Skeletal muscle satellite cell (primary cell): ENCODE measurements around the gene VIPR1. TPM values are rescaled to one million over a fixed set of nuclear protein-coding genes. Genes with fewer than 3 reads are reported as not detected.

ENCODE experiments used
- H3K27me3 ChIP-seq: 2 replicates; pipeline ENCODE4 v1.7.0; 2013; ENCODE audit warnings: low read length; ENCODE audit not compliant: control insufficient read depth, insufficient read depth
- H3K36me3 ChIP-seq: 2 replicates; pipeline ENCODE4 v1.7.0; 2013; ENCODE audit warnings: mild to moderate bottlenecking, control low read depth, low read length; ENCODE audit not compliant: insufficient read depth
- H3K4me1 ChIP-seq: 2 replicates; pipeline ENCODE4 v1.7.0; 2013; ENCODE audit warnings: low read length; ENCODE audit not compliant: control insufficient read depth, insufficient read depth
- H3K4me2 ChIP-seq: 2 replicates; pipeline ENCODE4 v1.7.0; 2013; ENCODE audit warnings: mild to moderate bottlenecking, low read length
- H3K4me3 ChIP-seq: 2 replicates; pipeline ENCODE4 v1.7.0; 2013; ENCODE audit warnings: low read length
- H3K9ac ChIP-seq: 2 replicates; pipeline ENCODE4 v1.7.0; 2013; ENCODE audit warnings: mild to moderate bottlenecking, low read depth, low read length, moderate library complexity
- H3K9me3 ChIP-seq: replicated peaks from 2 replicates; pipeline ENCODE4 v1.7.0; 2013; ENCODE audit warnings: mild to moderate bottlenecking, control low read depth, low read length
- total RNA-seq: library from RNA; depleted of rRNA; stranded (reverse); fragments of >200 nt; gene quantifications from 2 replicates; pipeline ENCODE4 v1.2.3, GENCODE V29; 2012; rRNA removed

VIPR1 gene
- not detected in 2 replicates for total RNA-seq

- H3K4me3 ChIP-seq: peak within 1 kb of the TSS; percentile 47
- H3K27me3 ChIP-seq: peaks cover 77% of the 10 kb centered on the region
- no peaks in the 10 kb centered on the region for H3K9me3 ChIP-seq
- H3K4me1 ChIP-seq: peaks cover 11% of the 10 kb centered on the region
- H3K9ac ChIP-seq: no peak within 1 kb of the TSS
- peak within 1 kb of the TSS; percentile 74 for H3K4me2 ChIP-seq
- H3K36me3 ChIP-seq: no peaks in the 10 kb centered on the region
Measured at GRCh38 chr3:42502429-42503250, at the start of gene VIPR1. VIPR1 (plus strand) TSS chr3:42502643; CDS start chr3:42502736, 93 bp downstream.

GRCh38 chr3:42456211-42456610 is 46.2 kb upstream of the VIPR1 start:
- Histone ChIP-seq H3K4me1 (no peaks in the 10 kb centered on the region), H3K4me2 (no peak overlapping the region), H3K9me3 (no peaks in the 10 kb centered on the region), H3K36me3 (no peaks in the 10 kb centered on the region), H3K4me3 (no peak overlapping the region), H3K9ac (no peak overlapping the region), H3K27me3 (peaks cover 9% of the 10 kb centered on the region)

- H3K27me3 ChIP-seq: peaks cover 13% of the 10 kb centered on the region
- no peak overlapping the region for H3K9ac ChIP-seq
- H3K9me3 ChIP-seq: no peaks in the 10 kb centered on the region
- no peaks in the 10 kb centered on the region for H3K4me1 ChIP-seq
- no peak overlapping the region for H3K4me3 ChIP-seq
- H3K4me2 ChIP-seq: no peak overlapping the region
- no peaks in the 10 kb centered on the region for H3K36me3 ChIP-seq
Measured at GRCh38 chr3:42459151-42459550, 43.3 kb upstream of the VIPR1 start.

GRCh38 chr3:42461762-42462161 is 40.7 kb upstream of the VIPR1 start:
- Histone ChIP-seq H3K9ac (no peak overlapping the region), H3K27me3 (peaks cover 4% of the 10 kb centered on the region), H3K36me3 (no peaks in the 10 kb centered on the region), H3K4me1 (no peaks in the 10 kb centered on the region), H3K9me3 (no peaks in the 10 kb centered on the region), H3K4me2 (no peak overlapping the region), H3K4me3 (no peak overlapping the region)

GRCh38 chr3:42463093-42463492 is 39.4 kb upstream of the VIPR1 start:
- Histone ChIP-seq H3K9ac (no peak overlapping the region), H3K9me3 (no peaks in the 10 kb centered on the region)

GRCh38 chr3:42468111-42468510 is 34.3 kb upstream of the VIPR1 start:
- H3K36me3 ChIP-seq: no peaks in the 10 kb centered on the region
- H3K9ac ChIP-seq: no peak overlapping the region
- no peaks in the 10 kb centered on the region for H3K4me1 ChIP-seq
- H3K9me3 ChIP-seq: no peaks in the 10 kb centered on the region
- H3K4me2 ChIP-seq: no peak overlapping the region
- H3K4me3 ChIP-seq: no peak overlapping the region
- H3K27me3 ChIP-seq: peaks cover 12% of the 10 kb centered on the region

More at GRCh38 chr3:42463093-42463492, 39.4 kb upstream of the VIPR1 start:
- no peak overlapping the region for H3K4me3 ChIP-seq
- H3K27me3 ChIP-seq: peaks cover 5% of the 10 kb centered on the region
- no peaks in the 10 kb centered on the region for H3K4me1 ChIP-seq
- H3K36me3 ChIP-seq: no peaks in the 10 kb centered on the region
- no peak overlapping the region for H3K4me2 ChIP-seq

GRCh38 chr3:42472555-42472954 is 29.9 kb upstream of the VIPR1 start:
- Histone ChIP-seq H3K4me1 (no peaks in the 10 kb centered on the region), H3K27me3 (peaks cover 38% of the 10 kb centered on the region)

GRCh38 chr3:42473083-42473932 is 29.1 kb upstream of the VIPR1 start:
- Histone ChIP-seq H3K9ac (no peak overlapping the region), H3K27me3 (peaks cover 36% of the 10 kb centered on the region), H3K4me2 (no peak overlapping the region), H3K9me3 (no peaks in the 10 kb centered on the region), H3K36me3 (no peaks in the 10 kb centered on the region), H3K4me3 (no peak overlapping the region), H3K4me1 (no peaks in the 10 kb centered on the region)

More at GRCh38 chr3:42472555-42472954, 29.9 kb upstream of the VIPR1 start:
- Histone ChIP-seq H3K36me3 (no peaks in the 10 kb centered on the region), H3K9me3 (no peaks in the 10 kb centered on the region), H3K4me3 (no peak overlapping the region), H3K4me2 (no peak overlapping the region), H3K9ac (no peak overlapping the region)

- no peak overlapping the region for H3K4me3 ChIP-seq
- H3K4me2 ChIP-seq: no peak overlapping the region
- H3K4me1 ChIP-seq: no peaks in the 10 kb centered on the region
- H3K36me3 ChIP-seq: no peaks in the 10 kb centered on the region
- no peak overlapping the region for H3K9ac ChIP-seq
- H3K27me3 ChIP-seq: peaks cover 36% of the 10 kb centered on the region
- H3K9me3 ChIP-seq: no peaks in the 10 kb centered on the region
Measured at GRCh38 chr3:42476225-42477125, 26.0 kb upstream of the VIPR1 start.

GRCh38 chr3:42477696-42478095 is 24.7 kb upstream of the VIPR1 start:
- Histone ChIP-seq H3K27me3 (peaks cover 32% of the 10 kb centered on the region), H3K9me3 (no peaks in the 10 kb centered on the region), H3K9ac (no peak overlapping the region), H3K4me3 (no peak overlapping the region), H3K4me2 (no peak overlapping the region), H3K4me1 (no peaks in the 10 kb centered on the region), H3K36me3 (no peaks in the 10 kb centered on the region)

GRCh38 chr3:42478830-42479229 is 23.6 kb upstream of the VIPR1 start:
- no peaks in the 10 kb centered on the region for H3K4me1 ChIP-seq
- no peak overlapping the region for H3K4me3 ChIP-seq
- no peaks in the 10 kb centered on the region for H3K36me3 ChIP-seq
- H3K4me2 ChIP-seq: no peak overlapping the region
- no peaks in the 10 kb centered on the region for H3K9me3 ChIP-seq
- peaks cover 21% of the 10 kb centered on the region for H3K27me3 ChIP-seq
- H3K9ac ChIP-seq: no peak overlapping the region
